Measurements from ENCODE around the gene ARHGAP42. TPM values are rescaled to one million over a fixed set of nuclear protein-coding genes. Genes with fewer than 3 reads are reported as not detected.

Gene ARHGAP42
- total and polyA plus RNA-seq, 2 experiments from 2014 or later: 64.8 to 135 TPM

GRCh38 chr11:100920593-100920992 is 233.5 kb downstream of the ARHGAP42 start:
- Histone ChIP-seq H3K27me3 (no peaks in the 10 kb centered on the region), H3K4me3 (no peak overlapping the region), H3K4me1 (ENCODE audit: low read depth) (peaks cover 10% of the 10 kb centered on the region), H3K36me3 (peaks cover 8% of the 10 kb centered on the region), H3K27ac (peak overlapping the region; percentile 50), H3K9me3 (ENCODE audit: low read depth) (no peaks in the 10 kb centered on the region)
- no peak for TF ChIP-seq CTCF (IDR thresholded peaks at IDR 0.05; ENCODE audit: low read depth, low read length)
- no peak for DNase-seq (ENCODE audit: low read depth in 1 of 2, low spot score in 1 of 2)

DNA sequence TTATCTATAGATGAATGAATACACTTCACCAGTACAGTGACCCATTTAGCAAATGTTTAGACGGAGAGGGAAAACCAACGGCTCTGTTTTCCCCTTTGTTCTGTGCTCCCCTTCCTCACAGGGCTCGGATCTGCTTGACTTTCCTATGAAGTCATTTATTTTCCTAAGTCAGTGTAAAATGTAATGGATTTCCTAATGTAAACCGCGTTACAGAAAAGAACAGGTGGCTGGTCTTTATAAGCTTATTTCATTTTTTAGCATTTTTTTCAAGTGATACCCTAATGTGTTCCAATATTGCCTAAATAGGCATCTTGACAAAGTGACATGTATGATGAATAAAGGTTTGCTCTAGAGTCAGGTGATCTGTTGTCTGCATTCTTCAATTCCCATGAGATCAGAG is 235.0 kb downstream of the ARHGAP42 start:
- TF ChIP-seq CTCF (IDR thresholded peaks at IDR 0.05; ENCODE audit: low read depth, low read length): no peak
- Histone ChIP-seq H3K9me3 (ENCODE audit: low read depth) (no peaks in the 10 kb centered on the region), H3K27me3 (no peaks in the 10 kb centered on the region), H3K36me3 (peaks cover 8% of the 10 kb centered on the region), H3K4me3 (no peak overlapping the region), H3K27ac (peak overlapping the region; percentile 30), H3K4me1 (ENCODE audit: low read depth) (peaks cover 13% of the 10 kb centered on the region)
- DNase-seq (ENCODE audit: low read depth in 1 of 2, low spot score in 1 of 2): no peak

DNA sequence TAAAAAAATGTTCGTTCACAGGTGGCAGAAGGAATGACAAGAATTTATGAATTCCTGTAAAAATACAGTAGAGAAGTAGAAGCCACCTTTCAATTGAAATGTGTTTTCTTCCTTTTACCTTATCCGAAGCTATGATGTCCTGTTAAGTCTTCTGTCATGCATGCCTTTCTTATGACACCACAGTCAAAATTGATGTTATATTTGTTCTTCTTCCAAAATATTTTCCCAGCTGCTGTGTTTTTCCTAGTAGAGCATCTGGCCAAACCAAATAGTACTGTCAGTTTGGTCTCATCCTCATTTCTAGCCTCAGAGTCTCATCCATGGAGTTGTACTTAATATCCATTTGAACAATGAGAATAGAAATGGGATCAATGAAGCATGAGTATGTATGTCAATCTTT is 236.5 kb downstream of the ARHGAP42 start:
- no peaks in the 10 kb centered on the region for H3K27me3 ChIP-seq

DNA sequence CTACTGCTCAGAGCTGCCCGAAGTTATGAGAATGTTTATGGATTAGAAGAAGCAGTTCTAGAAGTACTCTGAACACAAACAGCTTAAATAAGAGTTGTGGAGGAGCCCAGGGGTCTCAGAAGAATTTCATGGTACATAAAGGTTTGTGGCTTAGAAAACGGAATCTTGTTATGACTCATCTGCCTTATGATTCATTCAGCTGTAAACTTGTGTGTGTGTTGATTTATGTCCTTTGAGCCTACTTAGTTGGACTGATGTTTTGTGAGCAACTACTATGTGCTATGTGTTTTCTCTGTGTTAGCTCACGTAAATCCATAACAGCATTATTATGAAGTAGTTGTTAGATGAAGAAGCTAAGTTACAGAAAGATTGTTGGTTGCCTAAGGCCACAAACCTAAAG is 238.8 kb downstream of the ARHGAP42 start:
- H3K9me3 ChIP-seq (ENCODE audit: low read depth): no peaks in the 10 kb centered on the region
- no peak overlapping the region for H3K27ac ChIP-seq
- no peak for TF ChIP-seq CTCF (IDR thresholded peaks at IDR 0.05; ENCODE audit: low read depth, low read length)
- peak in 1 of 2 donors; percentile 61 for DNase-seq (ENCODE audit: low read depth in 1 of 2, low spot score in 1 of 2)
- H3K4me1 ChIP-seq (ENCODE audit: low read depth): peaks cover 13% of the 10 kb centered on the region
- H3K36me3 ChIP-seq: peaks cover 8% of the 10 kb centered on the region
- no peak overlapping the region for H3K4me3 ChIP-seq
- no peaks in the 10 kb centered on the region for H3K27me3 ChIP-seq

More for the DNA sequence above, 236.5 kb downstream of the ARHGAP42 start:
- Histone ChIP-seq H3K27ac (peak overlapping the region; percentile 4), H3K36me3 (peaks cover 8% of the 10 kb centered on the region), H3K4me3 (no peak overlapping the region), H3K9me3 (ENCODE audit: low read depth) (no peaks in the 10 kb centered on the region), H3K4me1 (ENCODE audit: low read depth) (peaks cover 17% of the 10 kb centered on the region)
- no peak for TF ChIP-seq CTCF (IDR thresholded peaks at IDR 0.05; ENCODE audit: low read depth, low read length)
- DNase-seq (ENCODE audit: low read depth in 1 of 2, low spot score in 1 of 2): no peak

DNA sequence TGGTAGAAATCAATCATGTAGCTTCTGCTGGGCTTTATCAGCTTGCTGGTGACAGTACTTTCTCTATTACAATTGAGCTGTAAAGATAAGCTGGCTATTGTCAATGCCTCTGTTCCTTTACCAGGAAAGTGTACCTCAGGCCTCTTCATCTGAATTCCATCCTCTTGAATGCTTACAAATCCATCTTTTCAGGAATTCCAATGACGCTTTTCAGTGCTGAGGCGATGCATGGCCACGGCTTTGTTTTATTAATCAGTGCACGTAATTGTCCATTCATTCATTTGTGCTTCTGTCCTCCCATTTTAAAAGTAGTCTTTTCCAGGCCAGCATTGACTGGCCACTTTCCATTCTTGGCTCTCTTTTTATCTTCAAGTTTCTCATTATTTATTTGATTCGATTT is 240.5 kb downstream of the ARHGAP42 start:
- Histone ChIP-seq H3K4me1 (ENCODE audit: low read depth) (peaks cover 13% of the 10 kb centered on the region), H3K27me3 (no peaks in the 10 kb centered on the region), H3K36me3 (peaks cover under 1% of the 10 kb centered on the region), H3K27ac (no peak overlapping the region), H3K4me3 (no peak overlapping the region), H3K9me3 (ENCODE audit: low read depth) (no peaks in the 10 kb centered on the region)
- no peak for TF ChIP-seq CTCF (IDR thresholded peaks at IDR 0.05; ENCODE audit: low read depth, low read length)
- peak; percentile 8 to 13 for DNase-seq (ENCODE audit: low read depth in 1 of 2, low spot score in 1 of 2)

DNA sequence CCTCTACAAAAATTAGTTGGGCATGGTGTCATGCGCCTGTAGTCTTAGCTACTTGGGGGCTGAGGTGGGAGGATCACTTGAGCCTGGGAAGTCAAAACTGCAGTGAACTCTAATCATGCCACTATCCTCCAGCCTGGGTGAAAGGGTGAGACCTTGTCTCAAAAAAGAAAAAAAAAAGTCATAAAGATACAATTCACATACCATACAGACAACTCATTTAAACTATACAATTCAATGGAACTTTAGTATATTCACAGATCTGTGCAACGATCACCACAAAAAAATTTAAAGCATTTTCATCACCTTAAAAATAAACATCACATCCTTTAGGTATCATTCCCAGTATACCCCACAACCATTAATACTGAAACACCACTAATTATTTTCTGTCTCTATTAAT is 241.3 kb downstream of the ARHGAP42 start:
- Histone ChIP-seq H3K4me1 (ENCODE audit: low read depth) (peaks cover 13% of the 10 kb centered on the region), H3K36me3 (no peaks in the 10 kb centered on the region), H3K27me3 (no peaks in the 10 kb centered on the region), H3K27ac (no peak overlapping the region), H3K4me3 (no peak overlapping the region), H3K9me3 (ENCODE audit: low read depth) (no peaks in the 10 kb centered on the region)
- no peak for TF ChIP-seq CTCF (IDR thresholded peaks at IDR 0.05; ENCODE audit: low read depth, low read length)
- DNase-seq (ENCODE audit: low read depth in 1 of 2, low spot score in 1 of 2): no peak
